T47D (cell line): ENCODE measurements around the gene PLBD2.

ENCODE experiments used
- DNase-seq, 2 experiments: peaks; one replicate each; pipeline versions ENCODE4 v3.0.0 to v3.0.0-alpha.2; 2011 to 2012; ENCODE audit warnings: low read depth in 1 of 2, low spot score in 1 of 2
- JUND ChIP-seq: IDR thresholded peaks from 2 replicates; pipeline ENCODE4 v1.6.1; 2012; ENCODE audit warnings: low read depth
- in situ Hi-C: cut with HindIII; loops from 2 replicates; pipeline ENCODE4 v1.10.0; 2016; ENCODE audit warnings: low sequenced_read_pairs, low pct_unique_long_range_greater_than_20kb

Gene PLBD2

DNA sequence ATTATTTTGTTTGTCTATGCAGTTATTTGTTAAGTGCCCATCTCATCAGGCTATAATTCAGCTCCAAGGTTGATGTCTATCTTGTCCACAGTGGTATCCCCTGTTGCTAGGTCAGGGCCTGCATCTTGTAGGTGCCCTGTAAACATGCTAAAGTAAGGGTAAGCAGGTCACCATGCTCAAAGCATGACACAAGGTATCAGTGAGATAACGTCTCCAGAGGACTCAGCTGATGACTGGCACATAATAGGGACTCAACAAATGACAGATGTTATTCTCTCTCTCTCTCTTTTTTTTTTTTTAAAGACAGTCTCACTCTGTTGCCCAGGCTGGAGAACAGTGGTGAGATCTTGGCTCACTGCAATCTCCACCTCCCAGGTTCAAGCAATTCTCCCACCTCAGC lies 66.1 kb downstream of the PLBD2 start:
- in situ Hi-C loops = no loop called here

DNA sequence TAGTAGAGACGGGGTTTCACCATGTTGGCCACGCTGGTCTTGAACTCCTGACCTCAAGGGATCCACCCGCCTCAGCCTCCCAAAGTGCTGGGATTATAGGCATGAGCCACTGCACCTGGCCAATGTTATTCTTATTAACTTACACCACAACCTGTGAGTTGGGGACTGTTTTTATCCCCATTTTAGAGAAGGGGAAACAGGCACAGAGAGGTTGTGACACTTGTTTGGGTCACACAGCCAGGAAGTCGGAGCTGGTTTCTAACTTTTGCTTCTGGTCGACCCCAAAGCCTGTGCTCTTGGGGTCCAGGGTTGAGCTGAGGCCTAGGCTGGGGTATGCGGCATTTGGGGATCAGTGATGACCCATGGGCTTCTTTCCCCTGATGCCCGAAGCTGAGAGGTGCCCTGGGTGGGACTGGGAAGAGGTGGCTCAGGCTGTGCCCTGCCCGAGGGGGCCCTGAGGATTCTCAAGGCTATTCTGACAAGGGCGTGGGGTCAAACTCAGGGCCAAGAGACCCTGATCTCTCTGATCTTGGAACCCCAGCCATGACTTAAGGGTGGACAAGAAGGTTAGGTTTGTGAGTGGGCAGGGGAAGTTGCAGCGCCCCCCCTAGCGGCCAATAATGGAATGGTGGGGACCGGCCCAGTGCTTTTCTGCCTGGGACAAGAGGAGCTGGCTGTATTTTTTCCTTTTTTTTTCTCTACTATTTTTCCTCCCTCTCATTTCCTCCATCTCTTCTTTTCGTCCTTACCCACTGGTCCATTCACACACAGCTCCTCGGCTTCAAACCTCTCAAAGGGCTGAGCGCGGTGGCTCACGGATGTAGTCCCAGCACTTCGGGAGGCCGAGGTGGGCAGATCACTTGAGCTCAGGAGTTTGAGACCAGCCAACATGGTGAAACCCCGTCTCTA lies 66.8 kb downstream of the PLBD2 start:
- in situ Hi-C loops = no loop called here
- DNase-seq = peak in 1 of 2 experiments; percentile 63
- no peak for TF ChIP-seq JUND

More for the DNA sequence above, 66.1 kb downstream of the PLBD2 start:
- TF ChIP-seq JUND = no peak
- DNase-seq = no peak

DNA sequence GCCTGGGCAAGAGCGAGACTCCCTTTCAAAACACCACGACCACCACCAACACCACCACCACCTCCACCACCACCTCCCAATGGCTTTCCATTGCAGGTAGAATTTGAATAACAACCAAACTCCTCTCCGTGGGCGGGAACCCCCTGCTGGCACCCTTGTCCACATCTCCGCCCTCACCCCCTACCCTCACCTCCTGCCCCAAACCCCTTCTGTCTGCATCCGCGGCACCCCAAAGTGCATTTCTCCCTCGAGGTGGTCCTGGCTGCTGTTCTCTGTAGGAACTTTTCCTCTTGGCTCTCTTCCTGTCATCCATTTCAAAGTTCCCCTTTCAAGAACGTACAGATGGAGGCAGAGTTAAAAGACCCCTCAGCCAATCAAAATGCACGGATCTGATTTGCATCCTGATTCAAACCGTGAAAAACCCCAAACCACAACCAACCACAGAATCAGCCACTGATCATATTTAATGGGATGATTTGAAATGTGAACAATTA lies 67.6 kb downstream of the PLBD2 start:
- TF ChIP-seq JUND = no peak
- no peak for DNase-seq
- in situ Hi-C loops = no loop called here

DNA sequence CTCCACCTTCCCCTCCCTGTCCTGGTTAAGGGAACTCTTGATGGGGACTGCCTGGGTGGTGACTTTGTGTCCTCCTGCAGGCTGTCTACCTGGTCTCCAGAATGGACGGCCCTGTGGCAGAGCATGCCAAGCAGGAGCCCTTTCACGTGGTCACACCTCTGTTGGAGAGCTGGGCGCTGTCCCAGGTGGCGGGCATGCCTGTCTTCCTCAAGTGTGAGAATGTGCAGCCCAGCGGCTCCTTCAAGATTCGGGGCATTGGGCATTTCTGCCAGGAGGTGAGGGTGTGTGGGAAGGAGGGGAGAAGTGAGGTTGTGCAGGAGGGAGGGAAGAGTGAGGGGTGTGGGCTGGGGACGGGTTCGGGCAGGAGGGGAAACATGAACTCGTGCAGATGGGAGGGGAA lies 69.5 kb downstream of the PLBD2 start:
- TF ChIP-seq JUND = no peak
- in situ Hi-C loops = no loop called here
- DNase-seq = no peak

DNA sequence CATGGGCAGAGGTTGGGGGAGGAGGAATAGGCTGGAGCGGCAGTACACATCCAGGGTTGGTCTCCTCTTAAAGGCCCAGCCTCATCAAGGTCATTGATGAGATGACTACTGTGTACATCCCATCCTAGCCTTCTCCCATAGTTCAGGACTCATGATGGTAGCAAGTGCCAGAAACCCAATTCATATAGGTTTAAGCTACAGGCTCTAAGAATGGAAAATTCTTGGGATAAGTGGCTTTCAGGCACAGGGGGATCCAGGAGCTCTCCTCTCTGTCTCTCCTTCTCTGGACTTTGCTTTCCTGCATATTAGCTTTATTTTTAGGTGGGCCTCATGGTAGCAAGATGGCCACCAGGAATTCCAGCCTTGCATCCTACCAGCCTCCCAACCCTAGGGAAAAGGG lies 70.1 kb downstream of the PLBD2 start:
- DNase-seq = no peak
- no peak for TF ChIP-seq JUND
- in situ Hi-C loops = no loop called here

DNA sequence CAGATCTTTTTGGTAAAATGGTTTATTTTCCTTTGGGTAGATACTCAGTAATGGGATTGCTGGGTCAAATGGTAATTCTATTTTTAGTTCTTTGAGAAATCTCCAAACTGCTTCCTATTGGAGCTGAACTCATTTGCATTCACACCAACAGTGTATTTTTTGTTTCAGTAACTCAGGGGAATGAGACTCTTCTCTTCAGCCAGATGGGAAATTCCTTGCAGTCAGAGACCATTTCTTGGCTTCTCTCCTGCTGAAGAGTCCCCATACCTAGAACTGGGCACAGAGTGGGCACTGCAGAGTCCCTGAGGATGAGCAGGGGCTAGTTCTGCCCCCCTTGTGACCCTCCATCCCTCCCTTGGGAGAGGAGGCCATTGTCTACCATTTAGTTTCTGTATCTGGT lies 74.6 kb downstream of the PLBD2 start:
- TF ChIP-seq JUND = no peak
- in situ Hi-C loops = no loop called here

DNA sequence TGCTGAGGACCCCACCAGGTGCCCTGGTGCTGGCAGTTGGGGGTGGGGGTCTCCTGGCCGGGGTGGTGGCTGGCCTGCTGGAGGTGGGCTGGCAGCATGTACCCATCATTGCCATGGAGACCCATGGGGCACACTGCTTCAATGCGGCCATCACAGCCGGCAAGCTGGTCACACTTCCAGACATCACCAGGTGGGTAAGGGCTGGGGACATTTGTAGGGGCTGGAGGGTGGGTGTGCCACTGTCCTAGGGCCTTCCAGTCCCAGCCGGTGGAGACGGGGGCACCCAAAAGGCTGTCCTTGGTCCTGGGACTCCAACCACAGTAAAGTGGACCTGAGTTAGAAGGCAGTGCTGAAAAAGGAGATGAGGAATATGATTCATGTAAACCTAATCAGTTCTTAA lies 77.0 kb downstream of the PLBD2 start:
- TF ChIP-seq JUND = no peak
- in situ Hi-C loops = no loop called here
- DNase-seq = no peak

More for the DNA sequence above, 74.6 kb downstream of the PLBD2 start:
- DNase-seq = no peak

DNA sequence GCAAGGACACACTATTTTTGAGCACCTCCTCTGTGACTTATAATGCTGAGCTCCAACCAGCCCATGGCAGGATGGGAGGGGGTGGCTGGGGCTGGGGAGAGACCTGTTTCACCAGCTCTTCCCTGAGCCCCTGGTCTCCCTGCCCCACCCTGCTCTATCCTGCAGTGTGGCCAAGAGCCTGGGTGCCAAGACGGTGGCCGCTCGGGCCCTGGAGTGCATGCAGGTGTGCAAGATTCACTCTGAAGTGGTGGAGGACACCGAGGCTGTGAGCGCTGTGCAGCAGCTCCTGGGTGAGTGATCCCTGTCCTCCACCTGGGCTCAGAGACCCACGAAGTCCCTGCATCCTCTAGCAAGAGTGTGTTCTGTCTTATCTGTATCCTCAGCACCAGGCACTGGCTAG lies 78.2 kb downstream of the PLBD2 start:
- in situ Hi-C loops = no loop called here
- no peak for DNase-seq
- no peak for TF ChIP-seq JUND

DNA sequence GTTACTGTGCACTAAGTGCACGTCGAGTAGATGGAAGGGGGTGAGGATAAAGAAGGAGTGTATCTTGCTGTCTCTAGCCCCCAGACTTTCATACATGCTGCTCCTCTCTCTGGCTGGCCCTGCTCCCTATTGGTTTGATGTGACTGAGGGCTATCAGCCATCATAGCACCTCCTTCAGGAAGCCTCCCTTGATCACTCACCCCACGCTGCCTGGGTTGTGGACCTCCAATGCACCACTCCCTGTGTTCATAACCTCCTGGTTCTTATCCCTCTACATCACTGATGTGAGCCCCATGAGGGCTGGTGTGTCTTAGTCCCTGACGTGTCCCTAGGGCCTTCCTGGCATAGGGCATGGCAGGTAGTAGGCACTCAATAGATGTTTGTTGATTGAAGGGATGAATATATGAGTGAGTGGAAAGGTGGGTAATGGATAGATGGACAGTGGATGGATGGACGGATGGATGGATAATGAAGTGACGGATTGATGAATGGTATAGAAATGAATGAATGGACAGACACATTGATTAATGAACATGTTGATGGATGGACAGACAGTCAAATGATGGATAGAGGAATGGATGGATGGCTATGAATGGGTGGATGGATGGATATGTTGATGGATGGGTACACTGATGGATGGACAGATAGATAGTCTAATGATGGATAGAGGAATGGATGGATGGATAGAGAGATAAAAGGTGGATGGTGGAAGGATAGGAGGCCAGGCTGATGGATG lies 78.8 kb downstream of the PLBD2 start:
- no peak for TF ChIP-seq JUND
- in situ Hi-C loops = no loop called here

DNA sequence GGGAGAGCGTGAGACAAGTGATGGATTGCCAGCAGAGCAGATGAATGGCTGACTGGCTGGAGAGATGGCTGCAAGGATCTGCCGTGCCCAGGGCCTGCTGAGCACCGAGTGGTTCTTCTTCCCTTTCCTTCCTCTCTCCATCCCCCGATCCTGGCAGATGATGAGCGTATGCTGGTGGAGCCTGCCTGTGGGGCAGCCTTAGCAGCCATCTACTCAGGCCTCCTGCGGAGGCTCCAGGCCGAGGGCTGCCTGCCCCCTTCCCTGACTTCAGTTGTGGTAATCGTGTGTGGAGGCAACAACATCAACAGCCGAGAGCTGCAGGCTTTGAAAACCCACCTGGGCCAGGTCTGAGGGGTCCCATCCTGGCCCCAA lies 79.3 kb downstream of the PLBD2 start:
- in situ Hi-C loops = no loop called here
- TF ChIP-seq JUND = no peak

More for the DNA sequence above, 78.8 kb downstream of the PLBD2 start:
- no peak for DNase-seq

DNA sequence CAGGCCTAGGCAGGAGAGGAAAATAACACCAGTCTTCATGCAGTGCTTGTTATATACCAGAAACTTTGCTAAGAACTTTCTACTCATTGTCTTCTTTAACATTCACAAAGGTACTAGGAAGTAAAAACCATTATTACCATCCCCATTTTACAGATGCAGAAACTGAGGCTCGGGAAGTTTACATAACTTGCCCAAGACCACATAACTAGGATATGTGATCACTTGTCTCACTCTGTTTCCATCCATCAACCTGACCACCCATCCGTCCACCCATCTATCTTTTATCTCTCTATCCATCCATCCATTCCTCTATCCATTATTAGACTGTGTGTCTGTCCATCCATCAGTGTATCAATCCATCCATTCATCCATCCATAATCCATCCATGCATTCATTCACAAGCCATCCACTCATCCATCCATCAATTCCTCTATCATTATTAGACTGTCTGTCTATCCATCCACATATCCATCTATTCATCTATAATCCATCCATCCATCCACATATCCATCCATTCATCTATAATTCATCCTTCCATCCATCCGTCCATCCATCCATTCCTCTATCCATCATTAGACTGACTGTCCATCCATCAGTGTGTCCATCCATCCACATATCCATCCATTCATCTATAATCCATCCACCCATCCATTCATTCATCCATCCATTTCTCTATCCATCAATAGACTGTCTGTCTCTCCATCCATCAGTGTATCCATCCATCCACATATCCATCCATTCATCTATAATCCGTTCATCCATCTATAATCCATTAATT lies 80.3 kb downstream of the PLBD2 start:
- in situ Hi-C loops = no loop called here
- no peak for TF ChIP-seq JUND

More for the DNA sequence above, 79.3 kb downstream of the PLBD2 start:
- no peak for DNase-seq

DNA sequence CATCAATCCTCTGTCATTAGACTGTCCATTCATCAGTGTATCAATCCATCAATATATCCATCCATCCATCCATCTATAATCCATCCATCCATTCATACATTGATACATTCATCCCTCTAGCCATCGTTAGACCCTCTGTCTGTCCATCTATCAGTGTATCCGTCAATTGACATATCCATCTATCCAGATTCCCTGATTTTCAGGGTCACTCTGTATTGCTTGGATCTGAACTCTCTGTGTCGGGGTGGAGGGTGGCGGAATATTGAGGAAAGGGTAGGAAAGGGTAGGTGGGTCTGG lies 80.9 kb downstream of the PLBD2 start:
- no peak for DNase-seq
- in situ Hi-C loops = no loop called here
- no peak for TF ChIP-seq JUND

More for the DNA sequence above, 80.3 kb downstream of the PLBD2 start:
- DNase-seq = no peak
